ENCODE data around the gene DNMT1.
"Not testable (repeated sequence)": the region's sequence is repeated elsewhere in the genome, so short reads cannot be mapped to it uniquely, and the experiment has no call there.

DNMT1 gene

DNA sequence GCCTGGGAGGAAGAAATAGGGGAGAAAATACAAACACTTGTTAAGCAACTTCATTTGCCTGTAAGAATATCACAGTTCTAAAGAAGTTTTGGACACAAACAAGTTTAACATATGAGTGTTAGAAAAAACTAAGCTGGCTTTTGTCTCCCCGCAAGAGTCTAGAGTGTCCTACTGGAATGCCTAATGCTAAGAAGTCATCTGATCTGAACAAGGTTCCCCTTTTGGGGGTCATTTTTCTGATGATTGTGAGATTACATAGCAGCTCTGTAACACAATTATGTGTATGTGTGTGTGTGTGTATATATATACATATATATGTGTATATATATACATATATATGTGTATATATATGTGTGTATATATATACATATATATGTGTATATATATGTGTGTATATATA, 12.7 kb downstream of the DNMT1 start:
- DNase-seq: no peak

DNA sequence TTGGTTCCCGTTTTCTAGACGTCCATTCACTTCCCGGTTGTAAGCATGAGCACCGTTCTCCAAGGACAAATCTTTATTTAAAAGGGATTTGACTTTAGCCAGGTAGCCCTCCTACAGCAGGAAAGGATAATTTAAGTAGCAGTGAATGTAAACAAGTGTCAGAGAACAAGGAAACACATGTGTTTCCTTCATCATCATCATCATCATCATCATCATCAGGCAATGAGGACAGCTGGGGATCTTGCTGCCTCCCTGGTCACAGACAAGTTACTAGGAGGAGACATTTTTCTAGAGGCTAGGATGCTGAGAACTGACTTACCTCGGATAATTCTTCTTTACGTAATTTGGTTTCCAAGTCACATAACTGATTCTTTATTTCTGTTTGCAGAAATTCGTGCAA, 14.3 kb downstream of the DNMT1 start:
- DNase-seq: no peak

DNA sequence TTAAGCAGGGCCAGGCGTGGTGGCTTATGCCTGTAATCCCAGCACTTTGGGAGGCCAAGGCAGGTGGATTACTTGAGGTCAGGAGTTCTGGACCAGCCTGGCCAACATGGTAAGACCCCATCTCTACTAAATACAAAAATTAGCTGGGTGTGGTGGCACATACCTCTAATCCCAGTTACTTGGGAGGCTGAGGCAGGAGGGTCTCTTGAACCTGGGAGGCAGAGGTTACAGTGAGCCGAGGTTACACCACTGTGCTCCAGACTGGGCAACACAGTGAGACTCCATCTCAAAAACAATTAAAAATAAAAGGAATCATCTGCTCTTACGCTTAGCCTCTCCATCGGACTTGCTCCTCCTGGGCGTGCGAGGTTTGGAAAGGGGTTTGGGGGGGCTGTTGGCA, 14.7 kb downstream of the DNMT1 start:
- DNase-seq: not testable (repeated sequence)

DNA sequence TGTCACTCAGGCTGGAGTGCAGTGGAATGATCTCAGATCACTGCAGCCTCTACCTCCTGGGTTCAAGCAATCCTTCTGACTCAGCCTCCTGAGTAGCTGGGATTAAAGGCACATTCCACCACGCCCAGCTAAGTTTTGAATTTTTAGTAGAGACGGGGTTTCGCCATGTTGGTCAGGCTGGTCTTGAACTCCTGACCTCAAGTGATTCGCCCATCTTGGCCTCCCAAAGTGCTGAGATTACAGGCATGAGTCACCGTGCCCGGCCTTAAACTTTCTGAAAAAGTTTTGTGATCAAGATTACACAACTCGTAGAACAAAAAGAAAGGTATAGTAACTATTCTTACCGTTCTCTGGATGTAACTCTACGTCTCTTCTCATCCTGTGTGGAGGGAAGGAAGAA, 21.2 kb downstream of the DNMT1 start:
- no peak for DNase-seq

DNA sequence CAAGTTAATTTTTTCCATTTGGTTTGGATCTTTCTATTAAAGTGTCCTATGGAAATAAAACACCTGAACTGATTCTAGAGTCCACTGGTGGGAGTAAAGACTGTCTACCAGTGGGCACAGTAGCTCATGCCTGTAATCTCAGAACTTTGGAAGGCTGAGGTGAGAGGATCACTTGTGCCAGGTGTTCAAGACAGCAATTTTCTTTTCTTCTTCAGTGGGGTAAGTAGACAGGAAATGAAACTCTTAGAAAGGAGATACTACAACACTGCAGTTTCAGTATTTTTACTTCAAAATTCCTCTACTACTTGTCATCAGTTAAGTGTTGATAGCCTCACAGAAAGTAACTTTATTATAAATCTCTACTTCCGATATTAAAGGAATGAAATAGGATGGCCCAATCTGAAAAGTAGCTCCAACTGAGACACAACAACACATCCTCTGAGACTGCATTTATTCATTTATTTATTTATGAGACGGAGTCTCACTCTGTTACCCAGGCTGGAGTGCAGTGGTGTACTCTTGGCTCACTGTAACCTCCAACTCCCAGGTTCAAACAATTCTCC, 26.3 kb downstream of the DNMT1 start:
- DNase-seq: no peak

DNA sequence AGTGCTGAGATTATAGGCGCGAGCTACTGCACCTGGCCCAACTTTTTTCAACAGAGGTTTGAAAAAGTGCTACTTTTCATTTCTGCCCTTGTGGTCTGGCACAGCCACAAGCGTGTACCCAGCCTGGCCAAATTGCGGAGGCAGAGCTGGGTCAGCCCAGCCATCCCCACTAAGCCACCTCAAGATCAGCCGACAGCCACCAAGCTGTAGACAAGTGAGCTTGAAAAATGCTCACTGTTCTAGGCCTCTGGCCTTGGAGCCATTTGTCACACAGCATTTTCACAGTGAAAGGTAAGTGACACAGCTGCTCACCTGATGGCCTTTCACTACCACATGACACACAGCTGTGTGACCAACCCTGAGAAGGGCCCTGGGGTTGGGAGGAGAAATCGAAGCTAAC, 27.3 kb downstream of the DNMT1 start:
- no peak for DNase-seq

DNA sequence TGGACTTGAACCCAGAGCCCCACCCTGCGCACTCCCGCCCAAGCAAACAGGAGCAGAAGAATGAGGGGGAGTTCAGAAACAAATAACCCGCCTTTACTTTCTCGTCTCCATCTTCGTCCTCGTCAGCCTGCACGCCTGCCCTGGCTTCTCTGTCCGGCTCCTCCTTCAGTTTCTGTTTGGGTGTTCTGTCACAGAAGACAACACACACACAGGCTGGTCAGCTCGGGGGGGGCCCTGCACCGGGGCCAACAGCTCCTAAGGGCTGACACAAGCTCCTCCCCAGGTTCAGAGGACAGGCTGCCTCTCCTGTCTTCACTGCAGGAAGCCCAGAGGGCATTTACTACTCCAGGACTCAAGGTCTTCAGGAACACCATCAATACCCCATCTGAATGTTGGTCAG, 28.3 kb downstream of the DNMT1 start:
- DNase-seq: not testable (repeated sequence)

DNA sequence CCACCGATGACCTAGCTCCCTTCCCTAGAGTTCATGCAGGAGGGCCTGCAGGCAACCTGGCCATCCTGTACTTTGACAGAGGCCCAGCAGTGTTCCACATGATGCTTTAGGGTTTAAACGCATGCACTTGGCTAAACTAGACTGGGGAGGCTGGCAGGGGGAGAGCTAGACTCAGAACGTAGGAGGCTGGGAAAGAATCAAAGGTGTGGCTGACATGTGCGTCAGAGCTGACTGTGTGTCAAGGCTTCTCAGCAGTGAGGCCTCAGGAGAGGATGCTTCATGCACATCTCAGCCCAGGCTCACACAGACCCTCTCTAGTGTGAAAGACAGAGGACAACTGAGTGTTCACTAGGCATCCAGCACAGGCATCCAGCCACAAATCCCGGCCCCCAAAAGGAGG, 28.7 kb downstream of the DNMT1 start:
- no peak for DNase-seq

DNA sequence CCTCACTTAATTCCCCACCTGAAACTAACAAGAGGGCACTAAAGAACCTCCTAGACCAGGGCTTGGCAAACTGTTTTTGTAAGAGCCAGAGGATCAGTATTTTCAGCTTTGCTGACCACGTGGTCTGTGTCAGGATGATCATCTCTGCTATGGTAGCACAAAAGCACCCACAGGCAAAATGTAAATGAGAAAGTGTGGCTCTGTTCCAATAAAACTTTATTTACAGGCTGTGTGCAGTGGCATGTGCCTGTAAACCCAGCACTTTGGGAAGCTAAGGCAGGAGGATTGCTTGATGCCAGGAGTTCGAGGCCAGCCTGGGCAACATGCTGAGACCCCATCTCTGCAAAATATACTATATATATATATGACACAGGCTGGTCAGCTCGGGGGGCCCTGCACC, 31.2 kb downstream of the DNMT1 start:
- DNase-seq: no peak

DNA sequence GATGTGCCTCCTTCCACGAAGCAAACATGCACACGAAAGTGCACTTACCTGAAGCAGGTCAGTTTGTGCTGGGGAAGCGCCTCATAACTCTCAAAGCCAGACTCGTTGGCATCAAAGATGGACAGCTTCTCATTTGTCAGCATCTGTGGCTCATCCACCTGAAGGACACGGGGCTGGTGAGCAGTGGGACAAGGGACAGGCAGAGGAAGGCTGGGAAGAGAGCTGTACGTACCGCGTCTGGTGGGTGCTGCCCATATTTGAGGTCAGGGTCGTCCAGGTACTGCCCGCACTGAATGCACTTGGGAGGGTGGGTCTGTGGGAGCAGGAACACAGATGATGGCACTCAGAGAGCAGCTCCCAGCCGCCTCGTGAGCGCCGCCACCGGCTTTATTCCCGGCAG, 35.1 kb downstream of the DNMT1 start:
- no peak for DNase-seq

DNA sequence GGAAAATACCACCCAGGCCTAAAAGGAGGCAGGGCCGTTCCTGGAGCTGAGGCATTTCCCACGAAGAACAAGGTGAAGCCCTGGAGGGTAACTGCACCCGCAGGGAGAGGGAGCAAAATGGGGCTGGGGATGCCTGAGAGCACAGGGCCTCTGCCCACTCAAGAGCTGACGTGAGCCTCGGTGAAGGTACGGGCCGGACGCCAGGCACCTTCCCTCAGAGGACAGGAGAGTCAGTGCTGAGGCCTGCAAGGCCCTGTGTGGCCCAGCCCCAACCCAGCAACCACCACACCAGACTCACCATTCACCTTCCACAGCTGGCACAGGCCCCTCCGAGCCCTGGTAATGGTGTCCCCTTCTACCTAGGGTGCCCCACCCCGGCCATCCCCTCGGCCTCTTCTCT, 36.3 kb downstream of the DNMT1 start:
- DNase-seq: no peak

DNA sequence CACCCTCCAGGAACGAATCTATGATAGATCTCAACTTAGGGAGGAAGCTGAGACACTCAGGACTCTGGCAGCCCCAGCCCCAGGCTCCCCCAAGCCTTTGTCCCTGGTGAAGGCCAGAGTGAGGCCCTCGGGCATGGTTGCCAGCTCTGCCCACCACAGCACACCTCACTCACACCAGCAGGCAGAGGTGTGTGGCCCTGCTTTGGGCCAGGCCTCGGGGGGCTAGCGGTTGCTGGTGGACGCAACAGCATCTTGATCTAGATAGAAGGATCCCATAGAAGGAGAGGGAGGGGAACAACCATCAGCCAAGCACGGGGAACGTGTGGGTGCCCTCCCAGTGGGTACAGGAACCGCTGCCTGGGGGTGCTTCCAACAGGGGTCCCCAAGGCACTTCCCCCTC, 36.7 kb downstream of the DNMT1 start:
- no peak for DNase-seq

DNA sequence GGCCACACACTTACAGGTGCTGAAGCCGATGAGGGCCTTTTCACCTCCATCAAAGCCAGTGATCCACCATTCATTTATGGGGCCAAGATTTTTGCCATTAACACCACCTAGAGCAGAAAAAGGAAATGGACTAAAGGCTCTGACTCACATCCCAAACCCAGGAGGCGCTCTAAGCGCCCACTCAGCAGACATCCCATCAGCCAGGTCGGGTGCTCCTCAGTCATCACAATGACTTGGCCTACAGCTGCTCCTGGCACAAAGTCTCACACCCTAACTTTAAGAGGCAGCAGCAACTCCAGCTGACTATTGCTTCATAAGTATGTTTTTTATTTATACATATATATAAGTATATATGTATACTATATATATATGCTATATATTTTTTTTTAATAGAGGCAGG, 38.9 kb downstream of the DNMT1 start:
- no peak for DNase-seq

DNA sequence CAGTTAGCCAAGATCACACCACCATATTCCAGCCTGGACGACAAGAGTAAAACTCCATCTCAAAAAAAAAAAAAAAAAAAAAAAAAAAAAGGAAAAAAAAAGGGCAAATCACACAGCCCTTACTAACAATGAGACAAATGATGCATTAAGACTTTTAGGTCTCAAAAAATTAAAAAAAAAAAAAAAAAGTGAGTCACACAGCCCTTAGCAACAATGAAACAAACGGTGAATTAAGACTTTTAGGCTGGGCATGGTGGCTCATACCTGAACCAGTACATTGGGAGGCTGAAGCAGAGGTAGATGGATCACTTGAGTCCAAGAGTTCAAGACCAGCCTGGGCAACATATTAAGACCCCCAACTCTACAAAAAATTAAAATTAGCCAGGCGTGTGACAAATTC, 42.7 kb downstream of the DNMT1 start:
- no peak for DNase-seq

DNA sequence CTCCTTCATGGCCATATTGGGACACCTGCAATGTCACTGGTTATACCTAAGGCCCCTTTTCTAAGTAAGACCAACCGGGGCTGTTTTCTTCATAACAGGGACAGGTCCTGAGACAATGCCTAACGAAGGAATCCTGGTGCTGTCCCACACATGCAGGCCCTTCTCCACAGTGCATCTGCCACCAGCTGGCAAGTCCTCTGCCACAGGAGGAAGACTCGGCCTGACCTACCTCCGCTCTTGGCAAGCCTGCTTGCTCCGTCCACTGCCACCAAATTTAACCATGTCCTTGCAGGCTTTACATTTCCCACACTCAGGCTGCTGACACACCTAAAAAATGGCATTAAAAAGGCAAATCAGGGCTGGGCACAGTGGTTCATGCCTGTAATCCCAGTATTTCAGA, 43.2 kb downstream of the DNMT1 start:
- DNase-seq: peak; percentile 54 to 69

DNA sequence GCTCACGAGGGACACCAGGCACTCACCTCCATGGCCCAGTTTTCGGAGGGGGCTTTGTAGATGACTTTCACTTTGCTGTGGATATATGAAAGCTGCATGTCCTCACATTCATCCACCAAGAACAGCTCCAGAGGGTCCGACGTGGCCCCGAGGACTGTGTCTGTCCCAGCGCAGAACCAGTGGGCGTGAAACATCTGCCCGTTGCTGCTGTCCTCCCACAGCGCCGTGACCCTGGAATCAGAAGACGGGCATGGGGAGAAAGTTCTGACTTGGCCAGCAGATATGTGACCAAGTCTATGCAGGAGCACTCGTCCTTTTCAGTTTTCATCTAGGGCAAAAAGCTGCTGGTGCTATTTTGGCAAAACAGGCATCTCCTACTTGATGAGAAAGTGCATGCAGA, 45.3 kb downstream of the DNMT1 start:
- no peak for DNase-seq

DNA sequence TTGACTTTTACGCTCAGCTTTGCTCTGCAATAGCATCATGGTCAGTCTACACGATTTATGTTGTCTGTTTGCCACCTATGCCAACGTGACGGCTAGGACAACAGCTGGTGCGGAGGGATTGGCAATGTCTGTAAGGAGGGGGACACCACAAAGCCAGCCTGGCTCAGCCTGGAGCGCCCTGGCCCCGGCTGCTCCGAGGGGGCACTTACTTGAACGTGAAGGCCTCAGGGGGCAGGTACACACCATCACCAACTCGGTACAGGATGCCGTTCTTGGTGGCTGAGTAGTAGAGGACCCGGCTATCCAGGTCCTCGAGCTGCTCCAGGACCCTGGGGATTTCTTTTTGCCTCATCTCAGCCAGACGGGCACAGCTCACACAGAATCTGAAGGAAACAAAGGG, 48.6 kb downstream of the DNMT1 start:
- DNase-seq: no peak

DNA sequence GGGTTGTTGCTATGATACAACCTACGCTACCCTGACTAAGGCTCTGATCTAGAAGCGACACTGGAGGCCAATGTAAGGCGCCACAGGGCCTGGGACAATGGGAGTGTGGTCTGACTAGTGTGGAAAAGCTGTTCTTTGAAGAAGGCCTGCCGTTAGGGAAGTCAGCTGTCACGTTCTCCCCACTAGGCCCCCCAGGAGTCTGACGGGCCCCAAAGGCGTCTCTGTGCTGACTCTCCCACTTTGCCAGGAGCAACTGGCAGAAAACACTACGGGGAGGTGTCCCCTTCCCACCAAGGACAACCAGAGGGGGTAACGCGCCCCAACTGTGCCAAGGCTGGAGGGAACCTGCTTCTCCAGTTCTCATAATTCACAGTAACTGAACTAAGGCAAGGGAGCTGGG, 49.7 kb downstream of the DNMT1 start:
- no peak for DNase-seq

DNA sequence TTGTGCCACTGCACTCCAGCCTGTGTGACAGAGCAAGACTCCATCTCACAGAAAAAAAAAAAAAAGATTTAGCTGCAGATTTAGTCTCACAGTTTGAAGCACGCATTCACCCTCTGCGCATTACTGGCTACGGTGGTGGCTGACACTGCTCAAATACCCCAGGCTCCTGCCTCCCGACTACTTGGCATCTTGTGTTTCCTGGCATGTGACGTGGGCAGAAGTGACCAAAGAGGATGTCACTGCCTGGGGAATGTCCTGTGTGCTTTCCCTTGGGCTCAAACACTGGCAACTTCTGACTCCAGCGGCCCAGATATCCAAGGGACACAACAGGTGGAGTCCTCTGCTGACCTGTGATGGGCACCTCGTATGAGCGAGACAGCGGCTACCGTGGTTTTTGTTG, 50.4 kb downstream of the DNMT1 start:
- DNase-seq: no peak

DNA sequence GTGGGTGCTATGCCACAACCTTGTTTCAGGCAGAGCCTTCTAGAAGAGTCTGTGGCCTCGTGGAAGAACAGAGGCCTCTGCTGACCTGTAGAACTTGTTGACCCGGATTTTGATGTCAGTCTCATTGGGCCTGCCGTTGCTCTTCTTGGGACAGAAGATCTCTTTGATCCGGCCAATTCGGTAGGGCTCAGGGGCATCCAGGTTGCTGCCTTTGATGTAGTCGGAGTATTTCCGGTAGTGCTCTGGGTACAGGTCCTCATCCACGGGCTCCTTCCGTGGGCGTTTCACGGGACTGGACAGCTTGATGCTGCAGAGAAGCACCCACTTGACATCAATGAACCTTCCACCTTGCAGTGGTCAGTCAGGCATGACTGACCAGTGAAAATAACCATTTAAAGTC, 51.1 kb downstream of the DNMT1 start:
- DNase-seq: no peak

DNA sequence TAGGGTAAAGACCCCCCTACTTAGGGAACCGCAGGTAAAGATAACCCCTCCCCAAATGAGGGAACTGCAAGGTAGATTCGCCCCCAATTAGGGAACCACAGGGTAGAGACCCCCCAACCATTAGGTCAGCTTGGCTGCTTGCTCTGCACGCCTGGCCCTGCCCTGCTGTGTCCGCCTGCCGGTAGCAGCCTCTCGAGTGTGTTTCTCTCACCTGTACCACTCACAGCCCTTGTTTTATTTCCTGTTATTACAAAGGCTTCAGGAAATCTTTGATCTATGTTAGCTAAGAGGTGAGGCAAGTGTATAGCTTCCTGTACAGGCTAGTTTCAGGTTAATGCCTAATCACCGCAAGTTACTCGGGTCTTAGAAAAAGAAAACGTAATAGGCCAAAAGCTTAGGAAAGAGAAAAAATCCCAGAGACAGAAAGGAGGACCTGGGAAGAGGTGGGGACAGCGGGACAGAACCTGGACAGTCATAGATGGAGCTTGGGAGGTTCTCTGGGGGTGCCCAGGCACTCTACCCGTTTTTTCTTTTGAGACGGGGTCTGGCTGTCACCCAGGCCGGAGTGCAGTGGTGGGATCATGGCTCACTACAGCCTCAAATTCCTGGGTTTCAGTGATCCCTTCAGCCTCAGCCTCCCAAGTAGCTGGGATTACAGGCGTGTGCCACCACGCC, 51.9 kb downstream of the DNMT1 start:
- no peak for DNase-seq

DNA sequence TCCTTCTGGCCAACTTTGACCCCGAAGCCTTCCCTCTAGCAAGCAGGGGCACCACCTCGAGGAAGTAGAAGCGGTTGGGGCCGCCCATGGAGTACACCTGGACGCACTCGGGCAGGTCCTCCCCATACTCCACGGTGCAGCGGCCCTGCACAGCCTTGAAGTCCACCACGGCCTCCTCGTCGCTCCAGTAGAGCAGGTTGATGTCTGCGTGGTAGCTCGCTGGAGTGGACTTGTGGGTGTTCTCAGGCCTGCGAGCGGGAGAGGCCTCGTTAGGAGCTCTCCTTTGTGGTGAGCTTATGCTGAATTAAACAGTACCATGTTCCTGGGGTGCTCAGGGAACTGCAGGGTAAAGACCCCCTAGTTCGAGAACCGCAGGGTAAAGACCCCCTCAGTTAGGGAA, 52.8 kb downstream of the DNMT1 start:
- DNase-seq: no peak

DNA sequence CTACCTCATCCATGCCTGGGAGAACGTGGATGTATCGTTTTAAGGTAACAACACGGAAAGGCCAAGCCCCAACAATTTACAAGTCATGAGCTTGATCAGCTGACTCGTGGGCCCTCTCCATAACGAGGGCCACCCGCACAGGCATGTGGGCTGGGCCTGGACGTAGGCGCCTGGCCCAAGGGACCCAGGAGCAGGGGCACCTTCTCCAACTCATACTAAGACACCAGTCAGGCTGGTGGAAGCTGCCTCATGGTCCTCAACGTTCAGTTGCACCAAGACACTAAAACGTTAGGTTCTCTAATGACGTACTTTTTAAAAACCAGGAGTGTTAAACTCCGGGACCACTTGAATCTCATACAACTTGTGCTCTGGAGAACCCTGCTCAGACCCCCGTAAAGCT, 53.3 kb downstream of the DNMT1 start:
- no peak for DNase-seq

DNA sequence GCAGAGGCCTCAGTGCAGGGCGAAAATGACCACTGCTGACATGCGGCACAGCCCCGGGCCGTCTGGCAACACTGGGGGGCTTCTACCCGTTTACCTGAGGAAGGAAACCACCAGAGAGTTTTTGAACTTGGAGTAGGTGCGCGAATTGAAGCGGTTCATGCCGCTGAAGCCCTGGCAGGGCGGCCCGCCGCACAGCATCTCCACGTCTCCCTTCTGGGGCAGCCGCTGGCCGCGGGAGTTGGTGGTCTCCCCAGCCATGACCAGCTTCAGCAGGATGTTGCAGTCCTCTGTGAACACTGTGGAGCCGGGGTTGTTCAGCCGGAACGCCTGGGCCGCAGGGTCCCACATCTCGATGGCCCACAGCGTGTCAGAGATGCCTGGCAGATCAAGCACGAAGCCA, 54.8 kb downstream of the DNMT1 start:
- no peak for DNase-seq

Data from cerebellar nuclear complex (tissue), 1 donor.